ENCODE results near the gene GALNT1. TPM values are rescaled to one million over a fixed set of nuclear protein-coding genes. Genes with fewer than 3 reads are reported as not detected.

Gene GALNT1
- total RNA-seq, 1 donor from 2014 or later, result 57.2 TPM

DNA sequence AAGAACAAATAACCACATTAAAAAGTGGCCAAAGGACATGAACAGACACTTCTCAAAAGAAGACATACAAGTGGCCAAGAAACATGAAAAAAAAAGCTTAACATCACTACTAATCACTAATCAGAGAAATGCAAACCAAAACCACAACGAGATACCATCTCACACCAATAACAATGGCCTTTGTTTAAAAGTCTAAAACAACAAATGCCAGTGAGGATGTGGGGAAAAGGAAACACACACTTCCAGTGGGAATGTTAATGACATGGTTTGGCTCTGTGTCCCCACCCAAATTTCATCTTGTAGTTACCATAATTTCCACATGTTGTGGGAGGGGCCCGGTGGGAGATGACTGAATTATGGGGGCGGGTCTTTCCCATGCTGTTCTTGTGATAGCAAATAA, 147.1 kb downstream of the GALNT1 start:
- H3K27ac ChIP-seq, result no peak overlapping the region
- ATAC-seq (no peak), DNase-seq (no peak)
- TF ChIP-seq, protein P1, sequence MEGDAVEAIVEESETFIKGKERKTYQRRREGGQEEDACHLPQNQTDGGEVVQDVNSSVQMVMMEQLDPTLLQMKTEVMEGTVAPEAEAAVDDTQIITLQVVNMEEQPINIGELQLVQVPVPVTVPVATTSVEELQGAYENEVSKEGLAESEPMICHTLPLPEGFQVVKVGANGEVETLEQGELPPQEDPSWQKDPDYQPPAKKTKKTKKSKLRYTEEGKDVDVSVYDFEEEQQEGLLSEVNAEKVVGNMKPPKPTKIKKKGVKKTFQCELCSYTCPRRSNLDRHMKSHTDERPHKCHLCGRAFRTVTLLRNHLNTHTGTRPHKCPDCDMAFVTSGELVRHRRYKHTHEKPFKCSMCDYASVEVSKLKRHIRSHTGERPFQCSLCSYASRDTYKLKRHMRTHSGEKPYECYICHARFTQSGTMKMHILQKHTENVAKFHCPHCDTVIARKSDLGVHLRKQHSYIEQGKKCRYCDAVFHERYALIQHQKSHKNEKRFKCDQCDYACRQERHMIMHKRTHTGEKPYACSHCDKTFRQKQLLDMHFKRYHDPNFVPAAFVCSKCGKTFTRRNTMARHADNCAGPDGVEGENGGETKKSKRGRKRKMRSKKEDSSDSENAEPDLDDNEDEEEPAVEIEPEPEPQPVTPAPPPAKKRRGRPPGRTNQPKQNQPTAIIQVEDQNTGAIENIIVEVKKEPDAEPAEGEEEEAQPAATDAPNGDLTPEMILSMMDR (IDR thresholded peaks at IDR 0.05), result no peak
- no peaks in the 10 kb centered on the region for H3K4me1 ChIP-seq
- H3K9me3 ChIP-seq, result no peaks in the 10 kb centered on the region
- no peak overlapping the region for H3K4me3 ChIP-seq
- intact Hi-C loops (cut with DNase I), result no loop called here
- no peaks in the 10 kb centered on the region for H3K27me3 ChIP-seq (ENCODE audit: low read depth)
- no peaks in the 10 kb centered on the region for H3K36me3 ChIP-seq

DNA sequence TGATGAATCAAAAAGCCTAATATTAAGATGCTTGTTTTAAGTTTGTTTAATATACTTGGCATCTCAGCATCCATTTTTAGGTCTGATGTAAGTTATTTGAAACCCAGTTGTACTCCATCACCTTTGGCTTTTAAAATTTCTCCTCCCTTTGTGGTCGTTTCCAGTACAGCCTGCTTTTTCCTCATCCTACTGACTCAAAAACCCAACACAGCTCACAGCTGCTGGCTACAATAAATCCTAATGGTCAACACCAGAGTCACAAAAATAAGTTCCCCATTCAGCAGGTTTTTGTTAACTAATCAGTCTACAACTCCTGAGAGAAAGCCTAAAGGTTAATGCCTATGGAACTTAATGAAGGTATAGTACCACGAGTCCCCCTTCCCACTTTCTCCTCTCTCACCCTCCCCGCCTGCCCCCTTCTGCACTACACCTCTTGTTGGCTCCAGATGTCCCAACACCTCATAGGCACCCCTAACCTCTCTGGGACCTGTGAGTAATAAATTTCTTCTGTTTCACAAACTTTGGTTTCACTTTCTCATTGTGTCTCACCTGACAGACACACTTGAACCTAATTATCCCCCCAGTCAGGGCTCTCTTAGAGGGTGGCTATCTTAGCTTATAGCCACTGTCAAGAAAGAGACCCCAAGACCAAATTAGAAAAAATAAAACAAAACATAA, 148.6 kb downstream of the GALNT1 start:
- Histone ChIP-seq H3K36me3 (no peaks in the 10 kb centered on the region), H3K4me1 (no peaks in the 10 kb centered on the region), H3K9me3 (no peaks in the 10 kb centered on the region), H3K27ac (no peak overlapping the region), H3K27me3 (ENCODE audit: low read depth) (no peaks in the 10 kb centered on the region), H3K4me3 (no peak overlapping the region)
- DNase-seq (no peak), ATAC-seq (no peak)
- TF ChIP-seq, protein P1 (IDR thresholded peaks at IDR 0.05), result no peak
- intact Hi-C loops (cut with DNase I), result no loop called here

GRCh38 chr18:35730691-35731370, 149.3 kb downstream of the GALNT1 start:
- H3K9me3 ChIP-seq, result no peaks in the 10 kb centered on the region
- DNase-seq, result no peak
- intact Hi-C loops (cut with DNase I), result no loop called here
- no peaks in the 10 kb centered on the region for H3K4me1 ChIP-seq
- TF ChIP-seq, protein P1 (IDR thresholded peaks at IDR 0.05), result no peak
- H3K36me3 ChIP-seq, result no peaks in the 10 kb centered on the region
- H3K27ac ChIP-seq, result no peak overlapping the region
- H3K27me3 ChIP-seq (ENCODE audit: low read depth), result no peaks in the 10 kb centered on the region
- H3K4me3 ChIP-seq, result no peak overlapping the region
- no peak for ATAC-seq

GRCh38 chr18:35731701-35732100, 150.2 kb downstream of the GALNT1 start:
- H3K9me3 ChIP-seq, result no peaks in the 10 kb centered on the region
- H3K27ac ChIP-seq, result peak overlapping the region; percentile 7
- TF ChIP-seq, protein P1 (IDR thresholded peaks at IDR 0.05), result no peak
- DNase-seq (no peak), ATAC-seq (no peak)
- no peak overlapping the region for H3K4me3 ChIP-seq
- no peaks in the 10 kb centered on the region for H3K36me3 ChIP-seq
- no peaks in the 10 kb centered on the region for H3K4me1 ChIP-seq
- H3K27me3 ChIP-seq (ENCODE audit: low read depth), result no peaks in the 10 kb centered on the region
- intact Hi-C loops (cut with DNase I), result no loop called here

GRCh38 chr18:35732162-35732561, 150.6 kb downstream of the GALNT1 start:
- Histone ChIP-seq H3K27ac (peak overlapping the region; percentile 7), H3K9me3 (no peaks in the 10 kb centered on the region), H3K36me3 (no peaks in the 10 kb centered on the region), H3K27me3 (ENCODE audit: low read depth) (no peaks in the 10 kb centered on the region), H3K4me3 (no peak overlapping the region), H3K4me1 (no peaks in the 10 kb centered on the region)
- TF ChIP-seq, protein P1 (IDR thresholded peaks at IDR 0.05), result no peak
- intact Hi-C loops (cut with DNase I), result no loop called here
- no peak for DNase-seq
- no peak for ATAC-seq
